Natural killer cell (primary cell): ENCODE results near the gene SPTLC3. TPM values are rescaled to one million over a fixed set of nuclear protein-coding genes. Genes with fewer than 3 reads are reported as not detected.

Experiments used
- ATAC-seq, 3 donors: fragments of 150-1000 bp in 2 of 3; fragments of 200-7000 bp in 1 of 3; cut with Tn5 transposase; 1 replicate in 1 of 3; 2 replicates in 2 of 3; pipeline ENCODE4 v1.10.0; 2021; ENCODE audit warnings: mild to moderate bottlenecking in 2 of 3, moderate library complexity in 2 of 3
- DNase-seq, 2 donors: peaks; one replicate each; pipeline versions ENCODE4 v3.0.0 to v3.0.0-alpha.2; 2013 to 2021; ENCODE audit warnings: mixed read lengths in 1 of 2
- H3K27ac ChIP-seq: one replicate; pipeline ENCODE4 v1.5.1; 2013; ENCODE audit warnings: mild to moderate bottlenecking, low read length
- H3K27me3 ChIP-seq: one replicate; pipeline ENCODE4 v1.6.1; 2013; ENCODE audit warnings: low read length; ENCODE audit not compliant: control insufficient read depth, insufficient read depth
- H3K36me3 ChIP-seq: one replicate; pipeline ENCODE4 v1.6.1; 2013; ENCODE audit warnings: low read length; ENCODE audit not compliant: control insufficient read depth, insufficient read depth
- H3K4me1 ChIP-seq: one replicate; pipeline ENCODE4 v1.6.1; 2013; ENCODE audit warnings: low read length; ENCODE audit not compliant: control insufficient read depth, insufficient read depth
- H3K4me3 ChIP-seq: one replicate; pipeline ENCODE4 v1.5.1; 2013; ENCODE audit warnings: low read length
- H3K9me3 ChIP-seq: one replicate; pipeline ENCODE4 v1.6.1; 2013; ENCODE audit warnings: low read length; ENCODE audit not compliant: control insufficient read depth, insufficient read depth
- H3K27ac Mint-ChIP-seq, 2 donors: one replicate each; pipeline ENCODE4 v1.8.0; 2022; ENCODE audit warnings: mild to moderate bottlenecking in 2 of 2, mixed read lengths in 2 of 2, moderate library complexity in 1 of 2
- H3K27me3 Mint-ChIP-seq, 2 donors: one replicate each; pipeline ENCODE4 v1.8.0; 2022; ENCODE audit warnings: low read depth in 2 of 2, mixed read lengths in 2 of 2
- H3K36me3 Mint-ChIP-seq: one replicate; pipeline ENCODE4 v1.8.0; 2022; ENCODE audit warnings: mixed read lengths
- H3K4me1 Mint-ChIP-seq, 2 donors: one replicate each; pipeline ENCODE4 v1.8.0; 2022; ENCODE audit warnings: mixed read lengths in 2 of 2
- H3K4me3 Mint-ChIP-seq: one replicate; pipeline ENCODE4 v1.8.0; 2022; ENCODE audit warnings: mild to moderate bottlenecking, moderate library complexity, mixed read lengths
- H3K9me3 Mint-ChIP-seq, 2 donors: one replicate each; pipeline ENCODE4 v1.8.0; 2022; ENCODE audit warnings: mixed read lengths in 2 of 2
- CTCF ChIP-seq: fragments of 200-600 bp; IDR thresholded peaks from one replicate; pipeline ENCODE4 v1.8.0; 2022; ENCODE audit warnings: antibody characterized with exemption
- WGBS: methylation state at CpG from one replicate; pipeline ENCODE4 v1.1.7; 2013; ENCODE audit warnings: missing lambda C conversion rate; ENCODE audit not compliant: insufficient coverage; 5-methylcytosine and 5-hydroxymethylcytosine counted together
- intact Hi-C: fragments of 100-400 bp; cut with micrococcal nuclease; formaldehyde crosslinking; loops from one replicate; pipeline ENCODE4 v1.14.2; 2022
- total RNA-seq, 4 donors: library from RNA; stranded (reverse); fragments of 120-200 nt in 1 of 4; gene quantifications; one replicate each; pipeline versions ENCODE4 v1.2.3 to v1.2.4, GENCODE V29; 2013 to 2022

The SPTLC3 gene
- total RNA-seq, 3 donors from 2014 or later (not counting 1 experiment from before 2014, with no cell fraction given), result 1.5 to 4.6 (median 1.9) TPM

- H3K27ac Mint-ChIP-seq, result no peak overlapping the region
- no peak for TF ChIP-seq CTCF
Observed at GRCh38 chr20:13148402-13148801, 139.6 kb downstream of the SPTLC3 start.

GRCh38 chr20:13148961-13149360 is 140.2 kb downstream of the SPTLC3 start:
- Histone ChIP-seq H3K4me1 (no peaks in the 10 kb centered on the region), H3K27ac (no peak overlapping the region), H3K36me3 (no peaks in the 10 kb centered on the region), H3K9me3 (no peaks in the 10 kb centered on the region), H3K4me3 (no peak overlapping the region), H3K27me3 (no peaks in the 10 kb centered on the region)
- Mint-ChIP-seq H3K4me3 (no peak overlapping the region), H3K27ac (no peak overlapping the region), H3K4me1 (no peaks in the 10 kb centered on the region), H3K36me3 (peaks cover 4% of the 10 kb centered on the region), H3K9me3 (no peaks in the 10 kb centered on the region), H3K27me3 (peaks cover 0 to 2% of the 10 kb centered on the region in 2 donors)
- ATAC-seq, result no peak
- no peak for TF ChIP-seq CTCF
- DNase-seq, result no peak
- intact Hi-C loops, result no loop called here
- WGBS, result 83% methylated on average over 1 of the region's 2 CpGs

More at GRCh38 chr20:13148402-13148801, 139.6 kb downstream of the SPTLC3 start:
- no peaks in the 10 kb centered on the region for H3K4me1 Mint-ChIP-seq
- Histone ChIP-seq H3K4me3 (no peak overlapping the region), H3K36me3 (no peaks in the 10 kb centered on the region), H3K27ac (no peak overlapping the region), H3K9me3 (no peaks in the 10 kb centered on the region), H3K27me3 (no peaks in the 10 kb centered on the region), H3K4me1 (no peaks in the 10 kb centered on the region)
- no peaks in the 10 kb centered on the region for H3K9me3 Mint-ChIP-seq
- ATAC-seq, result no peak
- no peak for DNase-seq
- WGBS, result 89% methylated on average over 4 of the region's 4 CpGs
- peaks cover 0 to 2% of the 10 kb centered on the region in 2 donors for H3K27me3 Mint-ChIP-seq
- no peak overlapping the region for H3K4me3 Mint-ChIP-seq
- intact Hi-C loops, result no loop called here
- H3K36me3 Mint-ChIP-seq, result peaks cover 5% of the 10 kb centered on the region

GRCh38 chr20:13149371-13150105 is 140.8 kb downstream of the SPTLC3 start:
- no peaks in the 10 kb centered on the region for H3K27me3 ChIP-seq
- Mint-ChIP-seq H3K4me3 (no peak overlapping the region), H3K27me3 (no peaks in the 10 kb centered on the region), H3K9me3 (no peaks in the 10 kb centered on the region), H3K27ac (no peak overlapping the region), H3K36me3 (no peaks in the 10 kb centered on the region), H3K4me1 (no peaks in the 10 kb centered on the region)
- ATAC-seq, result no peak
- 76% methylated on average over 8 of the region's 8 CpGs for WGBS
- H3K4me1 ChIP-seq, result no peaks in the 10 kb centered on the region
- intact Hi-C loops, result no loop called here
- no peak for TF ChIP-seq CTCF
- no peaks in the 10 kb centered on the region for H3K36me3 ChIP-seq
- DNase-seq, result no peak
- H3K27ac ChIP-seq, result no peak overlapping the region
- no peak overlapping the region for H3K4me3 ChIP-seq
- no peaks in the 10 kb centered on the region for H3K9me3 ChIP-seq

- H3K36me3 ChIP-seq, result no peaks in the 10 kb centered on the region
Observed at GRCh38 chr20:13158369-13158768, 149.6 kb downstream of the SPTLC3 start.

More at GRCh38 chr20:13158369-13158768, 149.6 kb downstream of the SPTLC3 start:
- Histone ChIP-seq H3K4me1 (no peaks in the 10 kb centered on the region), H3K27me3 (no peaks in the 10 kb centered on the region), H3K4me3 (no peak overlapping the region), H3K9me3 (no peaks in the 10 kb centered on the region), H3K27ac (no peak overlapping the region)
- H3K27me3 Mint-ChIP-seq, result no peaks in the 10 kb centered on the region
- DNase-seq (no peak), ATAC-seq (no peak)
- TF ChIP-seq CTCF, result no peak
- no peaks in the 10 kb centered on the region for H3K9me3 Mint-ChIP-seq
- H3K4me3 Mint-ChIP-seq, result no peak overlapping the region
- H3K4me1 Mint-ChIP-seq, result no peaks in the 10 kb centered on the region
- H3K27ac Mint-ChIP-seq, result no peak overlapping the region
- H3K36me3 Mint-ChIP-seq, result no peaks in the 10 kb centered on the region
- intact Hi-C loops, result no loop called here
- 87% methylated on average over 4 of the region's 4 CpGs for WGBS
